ENCODE measurements around the gene ZFR.
"Not testable (repeated sequence)": the region's sequence is repeated elsewhere in the genome, so short reads cannot be mapped to it uniquely, and the experiment has no call there.

The ZFR gene

GRCh38 chr5:32403760-32404159 is 40.8 kb downstream of the ZFR start:
- no peak for DNase-seq (ENCODE audit: low read depth)
- TF ChIP-seq CTCF (IDR thresholded peaks at IDR 0.05; ENCODE audit: low read depth, low read length, missing control alignments) = no peak
- no peak overlapping the region for H3K4me3 ChIP-seq (ENCODE audit: low read depth, low read length)
- in situ Hi-C loops (cut with HindIII; ENCODE audit: low sequenced_read_pairs) = no loop called here

- no peak overlapping the region for H3K4me3 ChIP-seq (ENCODE audit: low read depth, low read length)
- in situ Hi-C loops (cut with HindIII; ENCODE audit: low sequenced_read_pairs) = no loop called here
These were observed 44.1 kb downstream of the ZFR start for GRCh38 chr5:32400401-32400800.

GRCh38 chr5:32398754-32399153 is 45.8 kb downstream of the ZFR start:
- in situ Hi-C loops (cut with HindIII; ENCODE audit: low sequenced_read_pairs); DNase-seq (ENCODE audit: low read depth); H3K4me3 ChIP-seq (ENCODE audit: low read depth, low read length): not testable (repeated sequence)

More at GRCh38 chr5:32400401-32400800, 44.1 kb downstream of the ZFR start:
- TF ChIP-seq CTCF (IDR thresholded peaks at IDR 0.05; ENCODE audit: low read depth, low read length, missing control alignments) = no peak
- no peak for DNase-seq (ENCODE audit: low read depth)

- in situ Hi-C loops (cut with HindIII; ENCODE audit: low sequenced_read_pairs) = no loop called here
- DNase-seq (ENCODE audit: low read depth) = no peak
- no peak for TF ChIP-seq CTCF (IDR thresholded peaks at IDR 0.05; ENCODE audit: low read depth, low read length, missing control alignments)
- H3K4me3 ChIP-seq (ENCODE audit: low read depth, low read length) = no peak overlapping the region
These were observed 49.6 kb downstream of the ZFR start for GRCh38 chr5:32394981-32395380.

- no peak overlapping the region for H3K4me3 ChIP-seq (ENCODE audit: low read depth, low read length)
- no peak for DNase-seq (ENCODE audit: low read depth)
- no peak for TF ChIP-seq CTCF (IDR thresholded peaks at IDR 0.05; ENCODE audit: low read depth, low read length, missing control alignments)
- in situ Hi-C loops (cut with HindIII; ENCODE audit: low sequenced_read_pairs) = no loop called here
These were observed 52.5 kb downstream of the ZFR start for GRCh38 chr5:32392039-32392438.

- in situ Hi-C loops (cut with HindIII; ENCODE audit: low sequenced_read_pairs) = no loop called here
- H3K4me3 ChIP-seq (ENCODE audit: low read depth, low read length) = no peak overlapping the region
- no peak for TF ChIP-seq CTCF (IDR thresholded peaks at IDR 0.05; ENCODE audit: low read depth, low read length, missing control alignments)
- DNase-seq (ENCODE audit: low read depth) = peak; percentile 43
These were observed 53.5 kb downstream of the ZFR start for GRCh38 chr5:32390819-32391591.

GRCh38 chr5:32388432-32389129 is 56.0 kb downstream of the ZFR start:
- in situ Hi-C loops (cut with HindIII; ENCODE audit: low sequenced_read_pairs) = no loop called here
- DNase-seq (ENCODE audit: low read depth) = peak; percentile 1
- TF ChIP-seq CTCF (IDR thresholded peaks at IDR 0.05; ENCODE audit: low read depth, low read length, missing control alignments) = no peak
- no peak overlapping the region for H3K4me3 ChIP-seq (ENCODE audit: low read depth, low read length)
